Measurements from ENCODE around the gene BET1L.
"Not testable (repeated sequence)": the region's sequence is repeated elsewhere in the genome, so short reads cannot be mapped to it uniquely, and the experiment has no call there.

The BET1L gene

GRCh38 chr11:225734-226453 lies 18.7 kb upstream of the BET1L start:
- no peak for FAIRE-seq

- FAIRE-seq, result no peak
These were observed 17.2 kb upstream of the BET1L start for GRCh38 chr11:224424-224823.

- FAIRE-seq, result no peak
These were observed 16.7 kb upstream of the BET1L start for GRCh38 chr11:223884-224283.

GRCh38 chr11:223026-223789 lies 16.0 kb upstream of the BET1L start:
- FAIRE-seq, result no peak

- FAIRE-seq, result no peak
These were observed 15.0 kb upstream of the BET1L start for GRCh38 chr11:221998-222789.

GRCh38 chr11:221539-221938 lies 14.3 kb upstream of the BET1L start:
- no peak for FAIRE-seq

- FAIRE-seq, result not testable (repeated sequence)
These were observed 13.5 kb upstream of the BET1L start for GRCh38 chr11:220641-221215.

GRCh38 chr11:218815-219593 lies 11.8 kb upstream of the BET1L start:
- FAIRE-seq, result no peak

GRCh38 chr11:217704-218103 lies 10.5 kb upstream of the BET1L start:
- FAIRE-seq, result no peak

GRCh38 chr11:216081-216974 lies 9.1 kb upstream of the BET1L start:
- FAIRE-seq, result no peak

- FAIRE-seq, result no peak
These were observed 8.4 kb upstream of the BET1L start for GRCh38 chr11:215581-216037.

GRCh38 chr11:214083-214482 lies 6.9 kb upstream of the BET1L start:
- FAIRE-seq, result no peak

GRCh38 chr11:213111-213510 lies 5.9 kb upstream of the BET1L start:
- no peak for FAIRE-seq

GRCh38 chr11:212150-213100 lies 5.2 kb upstream of the BET1L start:
- no peak for FAIRE-seq

GRCh38 chr11:211741-212140 lies 4.5 kb upstream of the BET1L start:
- no peak for FAIRE-seq

GRCh38 chr11:211295-211694 lies 4.1 kb upstream of the BET1L start:
- no peak for FAIRE-seq

- no peak for FAIRE-seq
These were observed 3.6 kb upstream of the BET1L start for GRCh38 chr11:210803-211180.

GRCh38 chr11:210122-210802 lies 3.1 kb upstream of the BET1L start:
- FAIRE-seq, result no peak
